WERI-Rb-1 (cell line): ENCODE results near the gene PMP22.

Experiments used
- DNase-seq: peaks from one replicate; pipeline ENCODE4 v3.0.0-alpha.2; 2020
- H3K27ac ChIP-seq: fragments of 250-450 bp; sonication (Bioruptor Pico); 2 replicates; pipeline ENCODE4 v1.5.1; 2020; ENCODE audit warnings: mild to moderate bottlenecking, moderate library complexity
- H3K27me3 ChIP-seq: fragments of 250-450 bp; sonication (Bioruptor Pico); 2 replicates; pipeline ENCODE4 v1.5.1; 2021; ENCODE audit warnings: mild to moderate bottlenecking, low read depth, moderate library complexity; ENCODE audit not compliant: insufficient read depth, severe bottlenecking
- H3K36me3 ChIP-seq: fragments of 250-450 bp; sonication (Bioruptor Pico); 2 replicates; pipeline ENCODE4 v1.5.1; 2020; ENCODE audit warnings: mild to moderate bottlenecking, moderate library complexity
- H3K4me3 ChIP-seq: 2 replicates; pipeline ENCODE4 v1.5.1; 2011; ENCODE audit warnings: low read depth, mild to moderate bottlenecking, control low read depth, low read length
- H3K9me3 ChIP-seq: fragments of 250-450 bp; sonication (Bioruptor Pico); 2 replicates; pipeline ENCODE4 v1.5.1; 2021; ENCODE audit warnings: mild to moderate bottlenecking, moderate library complexity; ENCODE audit not compliant: severe bottlenecking
- CTCF ChIP-seq: IDR thresholded peaks from 2 replicates; pipeline ENCODE4 v1.5.1; 2011; ENCODE audit warnings: low read depth, mild to moderate bottlenecking, control low read depth, inconsistent platforms, low read length

Gene PMP22

GRCh38 chr17:15265131-15265530, at the start of gene PMP22:
TSS of gene PMP22 (minus strand) at chr17:15265326. CDS start at chr17:15260727, 4,599 bp downstream.
- Histone ChIP-seq H3K27ac (no peak within 1 kb of the TSS), H3K9me3 (no peaks in the 10 kb centered on the region), H3K27me3 (peaks cover 57% of the 10 kb centered on the region), H3K4me3 (no peak within 1 kb of the TSS), H3K36me3 (no peaks in the 10 kb centered on the region)
- no peak for TF ChIP-seq CTCF
- DNase-seq = no peak

GRCh38 chr17:15311996-15312395, 46.9 kb upstream of the PMP22 start:
- H3K36me3 ChIP-seq = no peaks in the 10 kb centered on the region
- no peaks in the 10 kb centered on the region for H3K9me3 ChIP-seq
- no peak for DNase-seq
- peaks cover 16% of the 10 kb centered on the region for H3K27me3 ChIP-seq
- no peak overlapping the region for H3K27ac ChIP-seq
- H3K4me3 ChIP-seq = no peak overlapping the region
- no peak for TF ChIP-seq CTCF

GRCh38 chr17:15309793-15310192, 44.7 kb upstream of the PMP22 start:
- H3K4me3 ChIP-seq = no peak overlapping the region
- H3K27me3 ChIP-seq = peaks cover 8% of the 10 kb centered on the region
- no peak for TF ChIP-seq CTCF

GRCh38 chr17:15309236-15309635, 44.1 kb upstream of the PMP22 start:
- Histone ChIP-seq H3K9me3 (no peaks in the 10 kb centered on the region), H3K4me3 (no peak overlapping the region), H3K27ac (no peak overlapping the region), H3K27me3 (peaks cover 4% of the 10 kb centered on the region), H3K36me3 (no peaks in the 10 kb centered on the region)
- TF ChIP-seq CTCF = no peak
- DNase-seq = no peak

More at GRCh38 chr17:15309793-15310192, 44.7 kb upstream of the PMP22 start:
- no peak for DNase-seq
- Histone ChIP-seq H3K36me3 (no peaks in the 10 kb centered on the region), H3K9me3 (no peaks in the 10 kb centered on the region), H3K27ac (no peak overlapping the region)

GRCh38 chr17:15308758-15309157, 43.6 kb upstream of the PMP22 start:
- no peak for TF ChIP-seq CTCF
- H3K4me3 ChIP-seq = no peak overlapping the region
- H3K9me3 ChIP-seq = no peaks in the 10 kb centered on the region
- no peaks in the 10 kb centered on the region for H3K36me3 ChIP-seq
- H3K27ac ChIP-seq = no peak overlapping the region
- peaks cover 5% of the 10 kb centered on the region for H3K27me3 ChIP-seq
- DNase-seq = no peak

- no peak overlapping the region for H3K27ac ChIP-seq
- H3K9me3 ChIP-seq = no peaks in the 10 kb centered on the region
- H3K4me3 ChIP-seq = no peak overlapping the region
- H3K36me3 ChIP-seq = no peaks in the 10 kb centered on the region
- H3K27me3 ChIP-seq = peaks cover 2% of the 10 kb centered on the region
- no peak for TF ChIP-seq CTCF
- DNase-seq = no peak
Measured at GRCh38 chr17:15307710-15308111, 42.6 kb upstream of the PMP22 start.
